ENCODE data around the gene MMRN2. TPM values are rescaled to one million over a fixed set of nuclear protein-coding genes. Genes with fewer than 3 reads are reported as not detected.

Gene MMRN2
- total RNA-seq, 1 experiment from 2014 or later, result 13.4 TPM

DNA sequence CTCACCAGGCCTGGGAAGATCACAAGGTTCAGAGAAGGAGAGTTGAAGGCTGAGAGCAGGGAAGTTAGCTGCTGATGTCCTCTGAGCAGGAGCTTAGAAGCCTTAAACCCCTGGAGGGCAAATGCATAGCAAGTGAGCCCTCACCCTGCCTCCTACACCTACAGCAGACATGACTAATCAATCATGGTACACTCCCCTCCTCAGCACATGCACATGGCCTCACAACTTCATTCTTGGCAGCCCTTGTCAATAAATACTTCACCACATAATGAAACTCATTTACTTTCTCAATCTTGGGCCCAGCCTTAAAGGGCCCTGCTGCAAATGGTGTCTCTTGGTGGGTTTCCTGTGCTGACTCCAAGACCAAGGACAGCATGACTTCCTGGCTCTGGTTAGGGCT lies 12.9 kb downstream of the MMRN2 start:
- POLR2A ChIA-PET (ENCODE audit: unreplicated experiment), result no interaction called here
- no peaks in the 10 kb centered on the region for H4K20me1 ChIP-seq (ENCODE audit: insufficient read depth)
- no TSS peak for BruUV-seq (replicated peaks)
- peak overlapping the region; percentile 7 for H3K4me2 ChIP-seq
- H3K27ac ChIP-seq, result no peak overlapping the region
- intact Hi-C loops (cut with micrococcal nuclease; ENCODE audit: unreplicated experiment), result no loop called here
- H3K4me1 ChIP-seq (replicated peaks; ENCODE audit: insufficient read depth), result peaks cover 13% of the 10 kb centered on the region
- no peaks in the 10 kb centered on the region for H3K27me3 ChIP-seq (ENCODE audit: insufficient read depth, low read depth)
- H3F3A ChIP-seq (ENCODE audit: insufficient read depth, low read depth), result no peaks in the 10 kb centered on the region
- peak in 1 of 2 experiments; percentile 73 for DNase-seq
- no peaks in the 10 kb centered on the region for H3K9me2 ChIP-seq (ENCODE audit: insufficient read depth)
- H3K9me3 ChIP-seq (ENCODE audit: insufficient read depth, low read depth), result no peaks in the 10 kb centered on the region
- H3K36me3 ChIP-seq (ENCODE audit: low read depth), result no peaks in the 10 kb centered on the region
- no peak overlapping the region for H3K4me3 ChIP-seq
- H2AFZ ChIP-seq, result no peak overlapping the region
- TF ChIP-seq EZH2 (IDR thresholded peaks at IDR 0.05; ENCODE audit: low read depth), result no peak
- TF ChIP-seq, protein P1, sequence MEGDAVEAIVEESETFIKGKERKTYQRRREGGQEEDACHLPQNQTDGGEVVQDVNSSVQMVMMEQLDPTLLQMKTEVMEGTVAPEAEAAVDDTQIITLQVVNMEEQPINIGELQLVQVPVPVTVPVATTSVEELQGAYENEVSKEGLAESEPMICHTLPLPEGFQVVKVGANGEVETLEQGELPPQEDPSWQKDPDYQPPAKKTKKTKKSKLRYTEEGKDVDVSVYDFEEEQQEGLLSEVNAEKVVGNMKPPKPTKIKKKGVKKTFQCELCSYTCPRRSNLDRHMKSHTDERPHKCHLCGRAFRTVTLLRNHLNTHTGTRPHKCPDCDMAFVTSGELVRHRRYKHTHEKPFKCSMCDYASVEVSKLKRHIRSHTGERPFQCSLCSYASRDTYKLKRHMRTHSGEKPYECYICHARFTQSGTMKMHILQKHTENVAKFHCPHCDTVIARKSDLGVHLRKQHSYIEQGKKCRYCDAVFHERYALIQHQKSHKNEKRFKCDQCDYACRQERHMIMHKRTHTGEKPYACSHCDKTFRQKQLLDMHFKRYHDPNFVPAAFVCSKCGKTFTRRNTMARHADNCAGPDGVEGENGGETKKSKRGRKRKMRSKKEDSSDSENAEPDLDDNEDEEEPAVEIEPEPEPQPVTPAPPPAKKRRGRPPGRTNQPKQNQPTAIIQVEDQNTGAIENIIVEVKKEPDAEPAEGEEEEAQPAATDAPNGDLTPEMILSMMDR (conservative IDR thresholded peaks at IDR 0.05), result no peak
- CTCF ChIA-PET, result no interaction called here
- H3K79me2 ChIP-seq (ENCODE audit: low read depth), result no peaks in the 10 kb centered on the region

DNA sequence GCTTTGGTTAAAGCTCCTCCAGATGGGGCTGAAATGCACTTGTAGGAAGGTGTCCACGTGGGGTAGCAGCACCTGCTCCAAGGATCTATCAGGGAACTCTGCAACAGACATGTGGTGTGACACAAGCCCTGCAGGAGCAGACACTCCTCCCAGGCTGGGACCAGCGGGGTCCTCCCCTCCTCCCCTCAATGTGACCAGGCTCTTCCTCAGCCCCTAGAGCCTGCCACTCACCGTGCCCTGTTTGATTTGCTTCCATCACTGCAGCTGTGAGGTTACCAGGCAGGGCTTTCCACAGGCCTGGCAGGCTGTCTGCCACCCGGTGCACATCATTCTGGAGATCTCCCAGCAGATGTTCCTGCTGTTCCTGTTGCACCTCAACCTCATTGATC lies 13.4 kb downstream of the MMRN2 start:
- H3K4me1 ChIP-seq (replicated peaks; ENCODE audit: insufficient read depth), result peaks cover 13% of the 10 kb centered on the region
- no peaks in the 10 kb centered on the region for H3F3A ChIP-seq (ENCODE audit: insufficient read depth, low read depth)
- H3K9me3 ChIP-seq (ENCODE audit: insufficient read depth, low read depth), result no peaks in the 10 kb centered on the region
- H3K9me2 ChIP-seq (ENCODE audit: insufficient read depth), result no peaks in the 10 kb centered on the region
- no peak for TF ChIP-seq EZH2 (IDR thresholded peaks at IDR 0.05; ENCODE audit: low read depth)
- TF ChIP-seq, protein P1 (conservative IDR thresholded peaks at IDR 0.05), result no peak
- no peaks in the 10 kb centered on the region for H4K20me1 ChIP-seq (ENCODE audit: insufficient read depth)
- ChIA-PET POLR2A (ENCODE audit: unreplicated experiment) (no interaction called here), CTCF (no interaction called here)
- no peaks in the 10 kb centered on the region for H3K27me3 ChIP-seq (ENCODE audit: insufficient read depth, low read depth)
- DNase-seq, result no peak
- no peak overlapping the region for H3K27ac ChIP-seq
- peak overlapping the region; percentile 7 for H3K4me2 ChIP-seq
- no peaks in the 10 kb centered on the region for H3K36me3 ChIP-seq (ENCODE audit: low read depth)
- no peak overlapping the region for H3K4me3 ChIP-seq
- no peaks in the 10 kb centered on the region for H3K79me2 ChIP-seq (ENCODE audit: low read depth)
- intact Hi-C loops (cut with micrococcal nuclease; ENCODE audit: unreplicated experiment), result no loop called here
- no TSS peak for BruUV-seq (replicated peaks)
- no peak overlapping the region for H2AFZ ChIP-seq

DNA sequence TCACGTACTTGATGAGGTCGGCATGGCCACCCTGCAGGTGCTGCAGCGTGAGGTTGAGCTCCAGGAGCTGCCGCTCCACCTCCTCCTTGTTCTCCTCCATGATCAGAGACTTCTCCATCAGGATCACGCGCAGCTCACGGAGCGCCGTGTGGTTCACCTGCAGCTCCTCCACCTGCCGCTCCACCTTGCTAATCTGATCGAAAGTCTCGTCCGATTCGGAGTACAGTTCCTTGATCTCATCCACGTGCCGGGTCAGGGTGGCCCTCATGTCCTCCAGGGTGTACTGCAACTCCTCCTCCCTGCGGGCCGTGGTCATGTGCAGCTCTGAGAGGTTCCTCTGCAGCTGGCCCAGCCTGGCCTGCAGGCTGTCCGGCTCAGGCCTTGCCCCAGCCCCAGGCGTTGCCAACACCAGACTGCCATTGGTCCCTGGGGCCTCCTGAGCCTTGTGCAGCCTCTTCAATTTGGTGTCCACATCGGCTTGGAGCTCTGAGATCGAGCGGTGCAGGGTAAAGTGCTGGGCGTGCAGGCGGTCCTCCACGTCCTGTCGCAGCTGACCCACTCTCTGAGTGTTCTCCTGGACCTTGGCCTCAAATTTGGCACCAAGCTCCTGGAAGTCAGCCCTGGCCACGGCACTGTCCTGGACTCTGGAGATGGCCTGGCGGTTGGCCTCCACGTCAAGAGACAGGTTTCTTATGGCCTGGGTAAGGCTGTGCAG lies 13.9 kb downstream of the MMRN2 start:
- Histone ChIP-seq H3K27me3 (ENCODE audit: insufficient read depth, low read depth) (no peaks in the 10 kb centered on the region), H3K27ac (no peak overlapping the region), H3K9me3 (ENCODE audit: insufficient read depth, low read depth) (no peaks in the 10 kb centered on the region), H3K9me2 (ENCODE audit: insufficient read depth) (no peaks in the 10 kb centered on the region), H2AFZ (no peak overlapping the region), H3K4me3 (no peak overlapping the region), H3F3A (ENCODE audit: insufficient read depth, low read depth) (no peaks in the 10 kb centered on the region), H3K36me3 (ENCODE audit: low read depth) (no peaks in the 10 kb centered on the region), H3K4me2 (no peak overlapping the region), H3K4me1 (replicated peaks; ENCODE audit: insufficient read depth) (peaks cover 13% of the 10 kb centered on the region), H4K20me1 (ENCODE audit: insufficient read depth) (no peaks in the 10 kb centered on the region), H3K79me2 (ENCODE audit: low read depth) (no peaks in the 10 kb centered on the region)
- intact Hi-C loops (cut with micrococcal nuclease; ENCODE audit: unreplicated experiment), result no loop called here
- DNase-seq, result no peak
- BruUV-seq (replicated peaks), result no TSS peak
- ChIA-PET CTCF (no interaction called here), POLR2A (ENCODE audit: unreplicated experiment) (no interaction called here)
- no peak for TF ChIP-seq EZH2 (IDR thresholded peaks at IDR 0.05; ENCODE audit: low read depth)
- TF ChIP-seq, protein P1 (conservative IDR thresholded peaks at IDR 0.05), result no peak

Data from PC-9 (cell line).